Glutamatergic neuron (in vitro differentiated cells): ENCODE measurements around the gene ALPK1. TPM values are rescaled to one million over a fixed set of nuclear protein-coding genes. Genes with fewer than 3 reads are reported as not detected.
A peak's percentile ranks its signal among the peaks of the same experiment; 100 is the strongest.

Experiments used
- DNase-seq: peaks from one replicate; pipeline ENCODE4 v3.0.0; 2022
- H3K27ac Mint-ChIP-seq: one replicate; pipeline ENCODE4 v1.8.0; 2020; ENCODE audit warnings: mild to moderate bottlenecking, mixed read lengths, inconsistent platforms; ENCODE audit not compliant: unreplicated experiment
- H3K27me3 Mint-ChIP-seq: one replicate; pipeline ENCODE4 v1.8.0; 2020; ENCODE audit warnings: mild to moderate bottlenecking, moderate library complexity, mixed read lengths, inconsistent platforms; ENCODE audit not compliant: unreplicated experiment
- H3K36me3 Mint-ChIP-seq: one replicate; pipeline ENCODE4 v1.8.0; 2020; ENCODE audit warnings: mild to moderate bottlenecking, mixed read lengths, inconsistent platforms; ENCODE audit not compliant: unreplicated experiment
- H3K4me1 Mint-ChIP-seq: one replicate; pipeline ENCODE4 v1.8.0; 2020; ENCODE audit warnings: mild to moderate bottlenecking, low read depth, mixed read lengths, inconsistent platforms; ENCODE audit not compliant: unreplicated experiment
- H3K4me3 Mint-ChIP-seq: one replicate; pipeline ENCODE4 v1.8.0; 2020; ENCODE audit warnings: mild to moderate bottlenecking, mixed read lengths, inconsistent platforms; ENCODE audit not compliant: unreplicated experiment
- H3K9me3 Mint-ChIP-seq: one replicate; pipeline ENCODE4 v1.8.0; 2020; ENCODE audit warnings: mild to moderate bottlenecking, moderate library complexity, mixed read lengths, inconsistent platforms; ENCODE audit not compliant: unreplicated experiment
- CTCF ChIP-seq: fragments of 200-600 bp; sonication (generic); IDR thresholded peaks from one replicate; pipeline ENCODE4 v1.5.0; 2021; ENCODE audit not compliant: partially characterized antibody, unreplicated experiment
- total RNA-seq: library from RNA; stranded (reverse); fragmentation: NEBNext Ultra II Directional; extraction: Animal tissue kit (Norgen Biotek cat#: 25700); gene quantifications from one replicate; pipeline ENCODE4 v1.2.1, GENCODE V29; 2021; ENCODE audit not compliant: unreplicated experiment

The ALPK1 gene
- total RNA-seq, 1 donor from 2014 or later = 0.86 TPM

- Mint-ChIP-seq H3K9me3 (peaks cover 13% of the 10 kb centered on the region), H3K27ac (peak overlapping the region; percentile 93), H3K4me3 (peak overlapping the region; percentile 37)
These were observed 81.7 kb downstream of the ALPK1 start for GRCh38 chr4:112378858-112379257.

DNA sequence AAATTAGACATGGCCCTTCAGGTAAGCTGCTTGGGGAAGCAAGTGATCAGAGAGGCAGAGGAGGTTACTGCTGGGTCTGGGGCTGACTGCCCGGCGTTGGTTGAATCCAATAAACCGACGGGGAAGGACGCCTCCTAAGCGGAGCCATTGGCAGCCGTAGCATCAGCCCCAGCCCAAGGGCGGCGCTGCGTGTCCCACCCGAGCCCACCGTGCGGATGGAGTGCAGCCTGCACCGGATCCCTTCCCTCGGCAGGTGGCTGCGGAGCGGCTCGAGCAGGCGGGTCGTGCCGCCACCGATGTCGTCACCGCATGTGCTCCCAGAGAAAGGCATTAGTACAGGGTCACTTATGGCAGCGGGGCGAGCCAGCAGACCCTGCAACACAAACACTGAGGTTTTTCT is 82.1 kb downstream of the ALPK1 start:
- peaks cover 11% of the 10 kb centered on the region for H3K36me3 Mint-ChIP-seq
- peak overlapping the region; percentile 93 for H3K27ac Mint-ChIP-seq
- H3K27me3 Mint-ChIP-seq = peaks cover 2% of the 10 kb centered on the region

More at GRCh38 chr4:112378858-112379257, 81.7 kb downstream of the ALPK1 start:
- no peak for DNase-seq
- TF ChIP-seq CTCF = no peak
- Mint-ChIP-seq H3K4me1 (peaks cover 45% of the 10 kb centered on the region), H3K27me3 (peaks cover 2% of the 10 kb centered on the region), H3K36me3 (peaks cover 13% of the 10 kb centered on the region)

DNA sequence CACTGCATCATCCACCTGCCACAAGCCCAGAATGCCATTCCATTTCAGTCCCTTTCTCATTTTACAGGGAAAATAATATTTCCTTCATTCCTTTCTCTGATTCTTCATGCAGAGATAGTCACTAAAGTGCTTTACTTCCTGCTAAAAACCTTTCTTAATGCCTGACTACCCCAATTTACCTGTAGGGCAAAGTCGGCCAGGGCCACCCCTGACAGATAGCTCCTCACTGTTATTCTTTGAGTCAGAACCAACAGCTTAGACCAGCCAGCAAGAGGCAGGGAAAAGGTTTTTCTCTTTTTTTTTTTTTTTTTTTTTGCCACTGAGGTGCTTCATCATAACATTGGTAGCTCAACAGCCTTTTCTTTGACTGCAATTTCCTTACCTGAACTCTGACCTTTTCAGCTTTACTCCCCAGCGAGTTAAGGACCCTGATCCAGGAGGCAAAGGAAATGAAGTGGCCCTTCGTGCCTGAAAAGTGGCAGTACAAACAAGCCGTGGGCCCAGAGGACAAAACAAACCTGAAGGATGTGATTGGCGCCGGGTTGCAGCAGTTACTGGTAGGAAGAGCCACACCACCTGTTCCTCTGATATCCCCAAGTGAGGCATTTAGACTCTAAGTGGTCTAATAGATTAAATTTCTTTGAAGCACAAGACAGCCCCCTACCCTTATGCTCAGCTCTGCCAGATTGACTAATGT is 85.0 kb downstream of the ALPK1 start:
- no peak for TF ChIP-seq CTCF
- H3K36me3 Mint-ChIP-seq = no peaks in the 10 kb centered on the region
- H3K27ac Mint-ChIP-seq = peak overlapping the region; percentile 28
- H3K9me3 Mint-ChIP-seq = peaks cover 11% of the 10 kb centered on the region
- peak overlapping the region; percentile 61 for H3K4me3 Mint-ChIP-seq
- peak; percentile 33 for DNase-seq
- H3K4me1 Mint-ChIP-seq = peaks cover 47% of the 10 kb centered on the region
- peaks cover 2% of the 10 kb centered on the region for H3K27me3 Mint-ChIP-seq

More for the DNA sequence above, 82.1 kb downstream of the ALPK1 start:
- DNase-seq = peak; percentile 91
- Mint-ChIP-seq H3K9me3 (peaks cover 13% of the 10 kb centered on the region), H3K4me3 (peak overlapping the region; percentile 55), H3K4me1 (peaks cover 47% of the 10 kb centered on the region)
- TF ChIP-seq CTCF = peak; percentile 32

- Mint-ChIP-seq H3K4me3 (no peak overlapping the region), H3K36me3 (no peaks in the 10 kb centered on the region), H3K27me3 (no peaks in the 10 kb centered on the region), H3K4me1 (peaks cover 20% of the 10 kb centered on the region), H3K9me3 (peaks cover 9% of the 10 kb centered on the region), H3K27ac (no peak overlapping the region)
- DNase-seq = no peak
- TF ChIP-seq CTCF = no peak
These were observed 88.9 kb downstream of the ALPK1 start for GRCh38 chr4:112386071-112386470.

GRCh38 chr4:112402098-112402497 is 104.9 kb downstream of the ALPK1 start:
- peaks cover 5% of the 10 kb centered on the region for H3K36me3 Mint-ChIP-seq
- peak overlapping the region; percentile 53 for H3K27ac Mint-ChIP-seq
- peaks cover 19% of the 10 kb centered on the region for H3K4me1 Mint-ChIP-seq
- TF ChIP-seq CTCF = no peak
- no peak overlapping the region for H3K4me3 Mint-ChIP-seq
- peak; percentile 23 for DNase-seq
- H3K27me3 Mint-ChIP-seq = peaks cover 5% of the 10 kb centered on the region
- H3K9me3 Mint-ChIP-seq = peaks cover 2% of the 10 kb centered on the region
